Measurements from ENCODE around the gene UBE2A.

Gene UBE2A

GRCh38 chrX:119574394-119575266, at the start of gene UBE2A:
Gene UBE2A (plus strand): TSS chrX:119574563. CDS start chrX:119574712, 149 bp downstream.
- peak; percentile 53 to 86 (median 72) for DNase-seq

GRCh38 chrX:119529345-119530276, 44.8 kb upstream of the UBE2A start:
- no peak for DNase-seq

GRCh38 chrX:119537487-119537886, 36.9 kb upstream of the UBE2A start:
- no peak for DNase-seq

GRCh38 chrX:119539872-119540271, 34.5 kb upstream of the UBE2A start:
- DNase-seq = no peak

GRCh38 chrX:119541188-119541587, 33.2 kb upstream of the UBE2A start:
- no peak for DNase-seq

- DNase-seq = no peak
Observed at GRCh38 chrX:119549327-119550016, 24.9 kb upstream of the UBE2A start.

GRCh38 chrX:119552508-119552907, 21.9 kb upstream of the UBE2A start:
- no peak for DNase-seq

- DNase-seq = peak; percentile 36 to 65 (median 53)
Observed at GRCh38 chrX:119565107-119565663, 9.2 kb upstream of the UBE2A start, which contains the start of gene STEEP1. Gene STEEP1 (minus strand): TSS chrX:119565409. CDS start chrX:119565355, 54 bp downstream.

GRCh38 chrX:119570351-119570835, 4.0 kb upstream of the UBE2A start:
- DNase-seq = no peak

- DNase-seq = no peak
Observed at GRCh38 chrX:119573222-119573621, 1.1 kb upstream of the UBE2A start.

GRCh38 chrX:119573840-119574393, 446 bp upstream of the UBE2A start:
- DNase-seq = no peak

- no peak for DNase-seq
Observed at GRCh38 chrX:119579414-119579813, 5.1 kb downstream of the UBE2A start.

- no peak for DNase-seq
Observed at GRCh38 chrX:119583431-119584059, 9.2 kb downstream of the UBE2A start.

- DNase-seq = no peak
Observed at GRCh38 chrX:119589810-119590209, 15.4 kb downstream of the UBE2A start.

- DNase-seq = no peak
Observed at GRCh38 chrX:119602701-119603255, 28.4 kb downstream of the UBE2A start.

GRCh38 chrX:119604766-119605463, 30.6 kb downstream of the UBE2A start:
- DNase-seq = no peak

GRCh38 chrX:119605464-119606279, 31.3 kb downstream of the UBE2A start:
- DNase-seq = peak; percentile 8 to 47 (median 22)

GRCh38 chrX:119606280-119607017, 32.1 kb downstream of the UBE2A start, which contains the start of gene NKRF:
Gene NKRF (minus strand): TSS chrX:119606424.
- DNase-seq = peak; percentile 57 to 81 (median 68)

GRCh38 chrX:119607018-119607389, 32.6 kb downstream of the UBE2A start:
- DNase-seq = no peak

Measured in activated naive CD4-positive, alpha-beta T cell (primary cell).